ENCODE data around the gene GSTM2. TPM values are rescaled to one million over a fixed set of nuclear protein-coding genes. Genes with fewer than 3 reads are reported as not detected.
"Not testable (repeated sequence)": the region's sequence is repeated elsewhere in the genome, so short reads cannot be mapped to it uniquely, and the experiment has no call there.

Gene GSTM2
- total RNA-seq, 1 donor from 2014 or later, result 14.7 TPM

DNA sequence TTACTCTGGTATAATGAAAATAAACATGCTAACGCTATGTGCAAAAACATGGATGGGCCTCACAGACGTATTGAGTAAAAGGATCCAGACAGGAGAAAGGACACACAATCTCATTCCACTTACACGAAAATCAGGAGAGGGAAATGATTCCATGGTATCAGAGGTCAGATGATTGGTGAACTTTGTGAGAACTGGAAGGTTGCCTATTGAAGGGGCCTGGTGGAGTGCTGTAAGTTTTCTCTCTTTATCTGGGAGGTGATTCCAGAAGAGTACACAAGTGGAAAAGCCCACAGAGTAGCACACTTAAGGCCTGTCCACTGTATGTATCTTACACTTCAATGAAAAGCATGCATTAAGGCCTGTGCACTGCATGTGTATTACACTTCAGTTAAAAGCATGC lies 9.6 kb downstream of the GSTM2 start:
- DNase-seq (ENCODE audit: low read depth), result no peak

DNA sequence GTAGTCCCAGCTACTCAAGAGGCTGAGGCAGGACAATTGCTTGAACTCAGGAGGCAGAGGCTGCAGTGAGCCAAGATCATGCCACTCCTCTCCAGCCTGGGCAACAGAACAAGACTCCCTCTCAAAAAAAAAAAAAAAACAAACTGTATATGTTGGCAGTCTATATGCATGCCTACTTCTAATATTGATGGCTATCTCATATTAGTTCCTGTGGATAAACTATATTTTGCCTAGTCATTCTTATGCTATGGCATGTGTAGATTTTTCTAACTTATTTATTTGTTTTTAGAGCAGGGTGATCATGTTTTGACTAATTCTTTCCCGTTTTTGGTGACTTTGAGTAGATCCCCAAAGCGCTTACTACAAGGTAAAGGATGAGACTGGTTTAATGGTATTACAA lies 10.8 kb downstream of the GSTM2 start:
- DNase-seq (ENCODE audit: low read depth), result not testable (repeated sequence)

DNA sequence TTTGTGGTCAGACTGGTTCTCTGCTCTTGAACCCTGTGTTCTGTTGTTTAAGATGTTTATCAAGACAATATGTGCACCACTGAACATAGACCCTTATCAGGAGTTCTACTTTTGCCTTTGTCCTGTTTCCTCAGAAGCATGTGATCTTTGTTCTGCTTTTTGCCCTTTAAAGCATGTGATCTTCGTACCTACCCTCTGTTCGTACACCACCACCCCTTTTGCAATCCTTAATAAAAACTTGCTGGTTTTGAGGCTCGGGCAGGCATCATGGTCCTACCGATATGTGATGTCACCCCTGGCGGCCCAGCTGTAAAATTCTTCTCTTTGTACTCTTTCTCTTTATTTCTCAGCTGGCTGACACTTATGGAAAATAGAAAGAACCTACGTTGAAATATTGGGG lies 16.9 kb downstream of the GSTM2 start:
- not testable (repeated sequence) for DNase-seq (ENCODE audit: low read depth)

DNA sequence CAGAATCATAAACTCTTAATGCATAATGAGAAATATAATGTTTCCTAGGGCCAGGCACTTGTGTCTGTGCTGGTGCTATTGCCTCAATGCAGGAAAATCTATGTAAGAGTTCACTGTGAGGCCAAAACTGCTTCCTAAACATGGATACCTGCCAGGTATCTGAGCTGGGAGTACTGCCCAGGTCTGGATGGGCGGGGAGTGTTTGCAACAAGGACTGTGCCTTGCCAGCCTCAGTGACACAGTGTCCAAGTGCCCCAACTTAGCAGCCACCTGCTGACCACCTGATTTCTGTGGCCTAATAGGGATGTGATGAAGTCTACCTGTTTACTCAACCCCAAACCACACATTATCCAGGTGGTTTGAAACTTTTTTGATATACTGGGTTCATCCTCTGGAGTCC lies 17.5 kb downstream of the GSTM2 start:
- DNase-seq (ENCODE audit: low read depth), result not testable (repeated sequence)

DNA sequence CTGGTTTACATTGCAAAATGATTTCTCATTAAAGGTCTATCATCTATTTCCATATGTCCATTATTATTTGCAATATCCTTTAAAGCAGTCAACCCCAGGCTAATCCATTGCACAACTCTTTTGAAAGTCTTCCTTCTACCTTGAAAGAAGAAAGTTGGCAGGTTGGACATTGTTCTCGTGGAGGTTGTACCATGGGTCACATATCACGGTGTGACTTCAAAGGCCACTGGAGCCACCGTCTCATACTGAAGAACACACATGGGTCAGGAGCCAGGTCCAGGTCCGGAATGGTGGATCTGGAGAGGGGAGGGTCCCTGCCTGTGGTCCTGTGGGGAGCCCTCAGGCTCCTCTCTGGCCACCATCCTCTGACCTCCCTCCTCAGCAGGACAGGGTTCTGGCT lies 18.0 kb downstream of the GSTM2 start:
- not testable (repeated sequence) for DNase-seq (ENCODE audit: low read depth)

DNA sequence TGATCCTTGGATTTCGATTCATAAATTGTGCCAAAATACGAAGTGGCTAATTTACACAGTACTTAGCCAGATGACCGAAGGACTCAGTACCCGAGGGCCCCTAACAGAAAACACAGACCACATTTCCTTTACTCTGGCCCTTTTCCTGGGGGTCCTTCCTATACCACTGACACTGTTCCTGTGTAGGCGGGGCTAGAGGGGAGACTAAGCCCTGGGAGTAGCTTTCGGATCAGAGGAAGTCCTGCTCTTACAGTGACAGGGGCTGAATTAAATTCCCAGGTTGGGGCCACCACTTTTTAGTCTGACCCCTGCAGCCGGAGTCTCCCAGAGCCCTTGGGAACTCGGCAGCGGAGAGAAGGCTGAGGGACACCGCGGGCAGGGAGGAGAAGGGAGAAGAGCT lies 19.3 kb downstream of the GSTM2 start:
- not testable (repeated sequence) for DNase-seq (ENCODE audit: low read depth)

DNA sequence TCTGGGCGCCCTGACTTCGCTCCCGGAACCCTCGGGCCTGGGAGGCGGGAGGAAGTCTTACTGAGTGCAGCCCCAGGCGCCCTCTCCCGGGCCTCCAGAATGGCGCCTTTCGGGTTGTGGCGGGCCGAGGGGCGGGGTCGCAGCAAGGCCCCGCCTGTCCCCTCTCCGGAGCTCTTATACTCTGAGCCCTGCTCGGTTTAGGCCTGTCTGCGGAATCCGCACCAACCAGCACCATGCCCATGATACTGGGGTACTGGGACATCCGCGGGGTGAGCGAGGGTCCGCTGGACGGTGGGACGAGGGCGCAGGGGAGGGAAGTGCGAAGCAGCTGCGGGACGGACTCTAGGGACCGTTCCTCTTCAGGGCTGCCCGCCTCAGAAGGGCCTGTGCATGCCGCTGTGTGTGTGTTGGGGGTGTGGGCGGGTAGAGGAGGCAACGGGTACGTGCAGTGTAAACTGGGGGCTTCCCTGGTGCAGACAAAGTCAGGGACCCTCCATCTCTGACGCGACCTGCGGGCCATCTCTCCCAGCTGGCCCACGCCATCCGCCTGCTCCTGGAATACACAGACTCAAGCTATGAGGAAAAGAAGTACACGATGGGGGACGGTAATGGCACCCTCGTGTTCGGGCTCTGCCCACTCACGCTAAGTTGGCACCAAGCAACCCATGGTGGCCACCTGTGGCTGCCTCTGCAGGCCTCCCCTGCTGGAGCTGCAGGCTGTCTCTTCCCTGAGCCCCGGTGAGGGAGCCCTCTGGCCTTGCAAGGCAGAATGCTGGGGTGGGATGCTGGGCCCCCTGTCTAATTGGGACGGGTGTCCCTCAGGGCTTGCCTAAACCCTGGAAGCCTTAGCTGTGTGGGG lies 20.0 kb downstream of the GSTM2 start, which contains the start of gene GSTM1:
Gene GSTM1, plus strand, starts transcription at position 177 of the 859 bp plus-strand sequence. Its CDS starts 57 bp downstream, at position 234.
- no peak for DNase-seq (ENCODE audit: low read depth)

DNA sequence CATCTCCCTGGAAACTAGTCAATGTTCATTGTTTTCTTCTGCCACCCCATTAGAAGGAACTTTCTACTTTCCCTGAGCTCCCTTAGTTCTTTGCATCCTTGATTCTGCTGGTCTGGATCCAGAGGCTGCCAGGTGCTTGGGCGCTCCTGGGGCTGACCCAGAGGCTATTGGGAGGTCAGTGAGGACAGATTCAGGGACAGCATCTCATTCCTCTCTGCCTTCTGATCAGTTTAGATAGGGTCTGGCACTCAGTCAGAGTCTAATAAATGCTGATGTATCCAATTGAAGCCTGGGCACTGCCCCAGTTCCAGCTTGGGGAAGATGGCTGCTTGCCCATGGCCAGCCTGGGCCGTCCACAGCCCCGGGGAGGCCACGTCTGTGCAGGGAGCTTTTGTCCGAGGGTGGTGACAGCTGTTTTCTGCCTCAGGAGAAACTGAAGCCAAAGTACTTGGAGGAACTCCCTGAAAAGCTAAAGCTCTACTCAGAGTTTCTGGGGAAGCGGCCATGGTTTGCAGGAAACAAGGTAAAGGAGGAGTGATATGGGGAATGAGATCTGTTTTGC lies 22.1 kb downstream of the GSTM2 start:
- DNase-seq (ENCODE audit: low read depth), result no peak

DNA sequence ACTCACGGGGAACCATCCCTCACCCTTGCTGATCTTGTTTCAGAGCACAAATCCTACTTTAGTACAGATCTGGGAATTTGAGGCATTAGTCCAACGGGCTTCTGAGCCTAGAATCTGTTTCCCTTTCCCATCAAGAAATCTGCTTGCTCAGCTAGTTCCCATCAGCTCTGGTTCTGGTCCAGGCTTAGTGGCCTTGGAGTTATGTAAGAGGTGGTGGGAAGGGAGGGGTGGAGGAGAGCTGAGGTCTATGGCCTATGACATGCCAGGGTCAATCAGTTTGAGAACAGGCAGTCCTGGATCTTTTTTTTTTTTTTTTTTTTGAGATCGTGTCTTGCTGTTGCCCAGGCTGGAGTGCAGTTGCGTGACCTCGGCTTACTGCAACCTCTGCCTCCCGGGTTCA lies 23.9 kb downstream of the GSTM2 start:
- DNase-seq (ENCODE audit: low read depth), result no peak

DNA sequence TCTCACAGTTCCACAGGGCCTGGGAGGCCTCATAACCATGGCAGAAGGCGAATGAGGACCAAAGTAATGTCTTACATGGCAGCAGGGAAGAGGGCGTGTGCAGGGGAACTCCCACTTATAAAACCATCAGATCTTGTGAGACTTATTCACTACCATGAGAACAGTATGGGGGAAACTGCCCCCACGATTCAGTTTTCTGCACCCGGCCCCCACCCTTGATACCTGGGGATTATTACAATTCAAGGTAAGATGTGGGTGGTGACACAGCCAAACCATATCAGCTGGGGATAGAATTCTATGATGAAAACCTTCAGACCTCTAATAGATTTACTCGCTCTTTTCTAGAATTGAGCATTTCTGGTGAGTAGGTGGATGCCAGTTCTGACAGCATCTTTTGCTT lies 26.5 kb downstream of the GSTM2 start:
- not testable (repeated sequence) for DNase-seq (ENCODE audit: low read depth)

DNA sequence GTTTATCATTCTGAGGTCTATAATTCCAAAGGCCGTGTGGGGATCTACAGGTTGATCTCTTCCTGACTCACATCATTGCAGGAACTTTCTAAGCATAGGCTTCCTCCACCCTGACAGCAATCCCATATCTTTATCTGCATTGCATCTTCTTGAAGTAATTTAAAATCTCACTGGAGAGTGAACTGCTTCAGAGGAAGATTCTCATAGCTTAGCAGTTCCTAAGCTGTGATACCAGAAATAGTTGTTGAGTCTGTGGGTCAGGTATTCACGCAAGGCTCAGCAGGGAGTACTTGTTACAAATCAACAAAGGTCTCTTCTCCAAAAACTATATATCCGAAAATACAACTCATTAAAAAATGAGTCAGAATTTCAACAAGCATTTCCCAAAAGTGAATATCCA lies 27.3 kb downstream of the GSTM2 start:
- DNase-seq (ENCODE audit: low read depth), result not testable (repeated sequence)

DNA sequence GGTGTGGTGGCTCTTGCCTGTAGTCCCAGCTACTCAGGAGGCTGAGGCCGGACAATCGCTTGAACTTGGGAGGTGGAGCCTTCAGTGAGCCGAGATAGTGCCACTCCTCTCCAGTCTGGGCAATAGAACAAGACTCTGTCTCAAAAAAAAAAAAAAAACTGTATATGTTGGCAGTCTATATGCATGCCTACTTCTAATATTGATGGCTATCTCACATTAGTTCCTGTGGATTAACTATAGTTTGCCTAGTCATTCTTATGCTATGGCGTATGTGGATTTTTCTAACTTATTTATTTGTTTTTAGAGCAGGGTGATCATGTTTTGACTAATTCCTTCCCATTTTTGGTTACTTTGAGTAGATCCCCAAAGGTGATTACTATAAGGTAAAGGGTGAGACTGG lies 29.2 kb downstream of the GSTM2 start:
- no peak for DNase-seq (ENCODE audit: low read depth)

DNA sequence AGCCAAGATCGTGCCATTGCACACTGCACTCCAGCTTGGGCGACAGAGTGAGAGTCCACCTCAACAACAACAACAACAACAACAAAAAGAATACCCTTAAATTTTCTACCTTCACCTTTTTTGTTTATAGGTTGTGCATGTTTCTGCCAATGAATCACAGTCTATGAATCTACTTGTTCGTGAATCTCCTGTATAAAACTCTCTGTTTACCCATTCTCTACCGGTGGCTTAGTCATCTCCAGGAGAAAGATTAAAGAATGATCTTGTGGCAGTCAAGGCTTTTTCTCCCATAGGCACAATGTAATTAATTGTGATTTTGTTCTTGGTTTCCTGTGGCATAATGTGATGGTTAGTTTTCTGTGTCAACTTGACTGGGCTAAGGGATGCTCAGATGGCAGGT lies 30.0 kb downstream of the GSTM2 start:
- DNase-seq (ENCODE audit: low read depth), result not testable (repeated sequence)

DNA sequence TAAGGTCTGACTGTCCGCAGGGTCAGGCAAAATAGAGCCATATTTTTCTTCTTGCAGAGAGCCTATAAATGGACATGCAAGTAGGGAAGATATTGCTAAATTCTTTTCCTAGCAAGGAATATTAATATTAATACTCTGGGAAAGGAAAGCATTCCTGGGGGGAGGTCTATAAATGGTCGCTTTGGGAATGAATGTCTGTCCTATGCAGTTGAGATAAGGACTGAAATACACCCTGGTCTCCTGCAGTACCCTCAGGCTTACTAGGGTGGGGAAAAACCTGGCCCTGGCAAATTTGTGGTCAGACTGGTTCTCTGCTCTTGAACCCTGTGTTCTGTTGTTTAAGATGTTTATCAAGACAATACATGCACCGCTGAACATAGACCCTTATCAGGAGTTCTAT lies 35.1 kb downstream of the GSTM2 start:
- not testable (repeated sequence) for DNase-seq (ENCODE audit: low read depth)

DNA sequence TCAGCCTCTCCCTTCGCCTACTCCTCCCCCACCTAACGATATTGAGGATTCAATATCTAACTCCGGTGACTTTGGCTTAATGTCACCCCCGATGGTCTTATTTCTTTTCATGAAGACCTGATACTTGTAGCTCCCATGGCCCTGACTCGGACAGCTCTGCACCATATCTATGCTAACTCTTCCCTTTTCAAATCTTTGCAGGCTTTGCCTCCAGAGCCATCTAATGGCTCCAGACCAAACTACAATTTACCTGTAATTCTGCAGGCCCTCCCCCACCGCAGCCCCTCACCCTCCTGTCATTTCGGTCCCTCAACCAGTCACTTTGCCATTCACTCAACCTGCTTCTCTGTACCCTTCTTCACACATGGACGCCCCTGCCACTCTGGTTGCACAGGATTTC lies 36.3 kb downstream of the GSTM2 start:
- no peak for DNase-seq (ENCODE audit: low read depth)

DNA sequence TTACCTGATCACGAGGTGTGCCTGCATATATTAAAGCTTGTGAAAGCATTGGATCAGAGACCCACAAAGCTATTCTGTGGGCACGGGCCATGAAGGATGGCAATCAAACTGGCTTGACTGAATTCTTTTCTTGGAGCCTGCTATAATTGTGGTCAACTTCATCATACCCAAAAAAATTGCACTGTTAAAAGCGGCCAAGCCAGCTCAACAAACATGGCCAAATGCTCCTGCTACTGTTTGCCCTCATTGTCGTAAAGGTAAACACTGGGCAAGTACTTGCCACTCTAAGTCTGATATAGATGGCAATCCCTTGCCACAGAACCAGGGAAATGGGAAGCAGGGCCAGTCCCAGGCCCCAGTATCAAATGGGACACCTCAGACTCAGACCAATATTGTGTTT lies 37.6 kb downstream of the GSTM2 start:
- DNase-seq (ENCODE audit: low read depth), result no peak

DNA sequence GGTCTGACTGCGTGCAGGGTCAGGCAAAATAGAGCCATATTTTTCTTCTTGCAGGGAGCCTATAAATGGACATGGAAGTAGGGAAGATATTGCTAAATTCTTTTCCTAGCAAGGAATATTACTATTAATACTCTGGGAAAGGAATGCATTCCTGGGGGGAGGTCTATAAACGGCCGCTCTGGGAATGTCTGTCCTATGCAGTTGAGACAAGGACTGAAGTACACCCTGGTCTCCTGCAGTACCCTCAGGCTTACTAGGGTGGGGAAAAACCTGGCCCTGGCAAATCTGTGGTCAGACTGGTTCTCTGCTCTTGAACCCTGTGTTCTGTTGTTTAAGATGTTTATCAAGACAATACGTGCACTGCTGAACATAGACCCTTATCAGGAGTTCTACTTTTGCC lies 41.1 kb downstream of the GSTM2 start:
- not testable (repeated sequence) for DNase-seq (ENCODE audit: low read depth)

DNA sequence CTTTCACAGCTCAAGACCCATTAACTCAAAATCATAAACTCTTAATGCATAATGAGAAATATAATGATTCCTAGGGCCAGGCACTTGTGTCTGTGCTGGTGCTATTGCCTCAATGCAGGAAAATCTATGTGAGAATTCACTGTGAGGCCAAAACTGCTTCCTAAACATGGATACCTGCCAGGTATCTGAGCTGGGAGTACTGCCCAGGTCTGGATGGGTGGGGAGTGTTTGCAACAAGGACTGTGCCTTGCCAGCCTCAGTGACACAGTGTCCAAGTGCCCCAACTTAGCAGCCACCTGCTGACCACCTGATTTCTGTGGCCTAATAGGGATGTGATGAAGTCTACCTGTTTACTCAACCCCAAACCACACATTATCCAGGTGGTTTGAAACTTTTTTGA lies 42.0 kb downstream of the GSTM2 start:
- DNase-seq (ENCODE audit: low read depth), result not testable (repeated sequence)

DNA sequence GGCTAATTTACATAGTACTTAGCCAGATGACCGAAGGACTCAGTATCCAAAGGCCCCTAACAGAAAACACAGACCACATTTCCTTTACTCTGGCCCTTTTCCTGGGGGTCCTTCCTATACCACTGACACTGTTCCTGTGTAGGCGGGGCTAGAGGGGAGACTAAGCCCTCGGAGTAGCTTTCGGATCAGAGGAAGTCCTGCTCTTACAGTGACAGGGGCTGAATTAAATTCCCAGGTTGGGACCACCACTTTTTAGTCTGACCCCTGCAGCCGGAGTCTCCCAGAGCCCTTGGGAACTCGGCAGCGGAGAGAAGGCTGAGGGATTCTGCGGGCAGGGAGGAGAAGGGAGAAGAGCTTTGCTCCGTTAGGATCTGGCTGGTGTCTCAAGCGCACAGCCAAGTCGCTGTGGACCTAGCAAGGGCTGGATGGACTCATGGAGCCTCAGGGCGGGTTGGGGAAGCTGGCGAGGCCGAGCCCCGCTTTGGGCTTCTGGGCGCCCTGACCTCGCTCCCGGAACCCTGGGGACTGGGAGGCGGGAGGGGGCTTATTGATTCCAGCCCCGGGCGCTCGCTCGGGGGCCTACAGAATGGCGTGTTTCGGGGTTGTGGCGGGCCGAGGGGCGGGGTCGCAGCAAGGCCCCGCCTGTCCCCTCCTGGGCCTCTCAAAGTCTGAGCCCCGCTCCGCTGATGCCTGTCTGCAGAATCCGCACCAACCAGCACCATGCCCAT lies 43.9 kb downstream of the GSTM2 start, which contains the start of gene GSTM5:
Gene GSTM5, plus strand, starts transcription at position 659 of the 728 bp plus-strand sequence. Its CDS starts 62 bp downstream, at position 721.
- DNase-seq (ENCODE audit: low read depth), result not testable (repeated sequence)

DNA sequence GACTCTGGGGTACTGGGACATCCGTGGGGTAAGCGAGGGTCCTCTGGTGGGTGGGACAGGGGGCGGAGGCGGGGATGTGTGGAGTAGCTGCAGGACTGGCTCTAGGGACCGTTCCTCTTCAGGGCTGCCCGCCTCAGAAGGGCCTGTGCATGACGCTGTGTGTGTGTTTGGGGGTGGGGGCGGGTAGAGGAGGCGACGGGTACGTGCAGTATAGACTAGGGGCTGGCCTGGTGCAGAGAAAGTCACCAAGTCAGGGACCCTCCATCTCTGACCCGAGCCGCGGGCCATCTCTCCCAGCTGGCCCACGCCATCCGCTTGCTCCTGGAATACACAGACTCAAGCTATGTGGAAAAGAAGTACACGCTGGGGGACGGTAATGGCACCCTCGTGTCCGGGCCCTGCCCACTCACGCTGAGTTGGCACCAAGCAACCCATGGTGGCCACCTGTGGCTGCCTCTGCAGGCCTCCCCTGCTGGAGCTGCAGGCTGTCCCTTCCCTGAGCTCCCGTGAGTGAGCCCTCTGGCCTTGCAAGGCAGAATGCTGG lies 44.5 kb downstream of the GSTM2 start:
- no peak for DNase-seq (ENCODE audit: low read depth)

DNA sequence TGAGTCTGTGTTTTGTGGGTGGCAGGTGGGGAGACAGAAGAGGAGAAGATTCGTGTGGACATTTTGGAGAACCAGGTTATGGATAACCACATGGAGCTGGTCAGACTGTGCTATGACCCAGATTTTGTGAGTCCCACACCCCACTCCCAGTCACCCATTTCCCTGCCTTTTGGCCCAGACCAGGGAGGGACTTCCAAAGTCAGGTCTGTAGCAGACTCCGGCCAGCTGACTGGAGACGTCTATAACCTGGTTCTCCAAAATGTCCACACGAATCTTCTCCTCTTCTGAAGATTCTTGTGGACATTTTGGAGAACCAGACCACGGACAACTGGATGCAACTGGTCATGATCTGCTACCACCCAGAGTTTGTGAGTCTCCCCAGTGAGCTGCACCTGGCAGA lies 45.8 kb downstream of the GSTM2 start:
- DNase-seq (ENCODE audit: low read depth), result no peak

Measured in renal cortical epithelial cell (primary cell).